CD4-positive, alpha-beta T cell treated with Interferon alpha-2 for 1 hour (primary cell): Measurements from ENCODE around the gene PLA2G2F.

Source experiments
- DNase-seq, 2 donors: peaks; one replicate each; pipeline ENCODE4 v3.0.0-alpha.2; 2020 to 2022

The PLA2G2F gene

GRCh38 chr1:20143734-20144565 lies 4.8 kb downstream of the PLA2G2F start:
- no peak for DNase-seq

DNA sequence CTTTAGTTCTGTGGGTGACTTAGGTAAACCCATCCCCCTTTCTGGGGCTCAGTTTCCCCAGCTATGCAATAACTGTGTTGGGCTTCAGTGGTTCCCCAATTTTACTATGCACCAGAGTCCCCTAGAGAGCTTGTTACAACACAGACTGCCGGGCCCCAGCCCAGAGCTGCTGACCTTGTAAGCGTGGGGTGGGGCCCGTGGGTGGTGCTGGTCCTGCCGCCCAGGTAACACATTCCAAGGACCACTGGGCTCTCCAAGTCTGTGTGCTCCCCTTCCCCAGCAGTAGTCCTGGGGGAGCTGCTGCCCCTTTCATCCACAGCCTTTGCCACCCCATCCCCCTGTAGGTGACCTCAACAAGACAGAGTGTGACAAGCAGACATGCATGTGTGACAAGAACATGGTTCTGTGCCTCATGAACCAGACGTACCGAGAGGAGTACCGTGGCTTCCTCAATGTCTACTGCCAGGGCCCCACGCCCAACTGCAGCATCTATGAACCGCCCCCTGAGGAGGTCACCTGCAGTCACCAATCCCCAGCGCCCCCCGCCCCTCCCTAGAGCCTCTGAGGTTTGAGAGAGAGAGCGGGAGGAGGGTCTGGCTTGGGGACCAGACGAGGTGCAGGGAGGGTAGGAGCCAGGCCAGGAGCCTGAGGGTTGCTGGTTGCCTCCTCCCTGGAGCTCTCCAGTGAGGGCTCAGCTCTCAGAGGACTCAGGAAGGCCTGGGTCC lies 8.9 kb downstream of the PLA2G2F start:
- DNase-seq, result no peak

- DNase-seq, result no peak
Observed at GRCh38 chr1:20148571-20149500, 9.7 kb downstream of the PLA2G2F start.

DNA sequence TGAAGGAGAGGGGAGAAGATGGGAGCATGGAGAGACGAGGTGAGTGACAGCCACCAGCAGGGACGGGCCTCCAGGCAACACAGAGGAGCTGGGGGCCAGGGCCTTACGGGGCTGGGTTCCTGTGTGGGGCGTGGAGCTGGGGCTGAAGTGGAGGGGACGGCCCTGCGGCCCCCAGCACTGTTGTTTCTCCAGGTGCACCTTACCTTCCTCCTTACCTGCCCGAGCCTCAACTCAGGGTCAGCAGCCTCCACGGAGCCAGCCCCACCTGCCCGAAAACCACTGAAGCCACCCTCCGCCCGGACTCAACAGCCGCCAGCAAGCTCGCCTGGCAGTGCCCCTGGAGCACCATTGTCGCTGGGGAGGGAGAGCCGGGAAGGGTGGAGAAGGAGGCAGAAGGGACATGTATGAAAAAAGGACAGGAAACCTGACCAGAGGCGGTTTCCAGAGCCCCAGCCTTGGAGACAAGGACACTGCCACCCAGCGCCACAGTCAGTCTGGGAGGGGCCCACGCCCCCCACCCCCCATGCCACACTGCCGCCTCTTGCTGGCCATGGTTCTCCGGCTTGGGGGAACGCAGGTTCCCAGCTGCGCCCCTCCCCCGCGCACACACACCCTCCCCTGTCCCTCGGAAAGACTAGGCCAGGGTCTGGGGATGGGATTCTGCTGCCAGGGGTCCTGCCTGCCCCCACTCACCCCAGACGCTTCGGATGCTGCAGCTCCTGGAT lies 10.6 kb downstream of the PLA2G2F start:
- no peak for DNase-seq

DNA sequence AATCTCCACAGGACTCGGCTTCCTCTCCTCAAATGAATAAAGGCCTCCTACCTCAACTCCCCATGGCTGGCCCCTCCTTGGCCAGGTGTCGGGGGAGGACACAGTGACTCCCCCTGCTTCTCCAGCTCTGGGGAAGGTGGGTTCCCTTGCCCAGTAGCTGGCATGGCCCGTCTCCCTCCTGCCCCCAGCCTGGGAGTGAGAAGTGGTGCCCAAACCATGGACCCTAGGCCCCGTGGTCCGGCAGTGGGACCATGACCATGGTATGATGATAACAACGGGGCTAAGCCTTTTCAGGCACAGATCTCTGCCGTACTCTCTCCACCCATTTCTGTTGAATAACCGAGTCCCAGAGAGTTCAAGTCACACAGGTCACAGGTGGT lies 11.2 kb downstream of the PLA2G2F start:
- DNase-seq, result no peak

GRCh38 chr1:20150969-20151368 lies 11.8 kb downstream of the PLA2G2F start:
- no peak for DNase-seq

DNA sequence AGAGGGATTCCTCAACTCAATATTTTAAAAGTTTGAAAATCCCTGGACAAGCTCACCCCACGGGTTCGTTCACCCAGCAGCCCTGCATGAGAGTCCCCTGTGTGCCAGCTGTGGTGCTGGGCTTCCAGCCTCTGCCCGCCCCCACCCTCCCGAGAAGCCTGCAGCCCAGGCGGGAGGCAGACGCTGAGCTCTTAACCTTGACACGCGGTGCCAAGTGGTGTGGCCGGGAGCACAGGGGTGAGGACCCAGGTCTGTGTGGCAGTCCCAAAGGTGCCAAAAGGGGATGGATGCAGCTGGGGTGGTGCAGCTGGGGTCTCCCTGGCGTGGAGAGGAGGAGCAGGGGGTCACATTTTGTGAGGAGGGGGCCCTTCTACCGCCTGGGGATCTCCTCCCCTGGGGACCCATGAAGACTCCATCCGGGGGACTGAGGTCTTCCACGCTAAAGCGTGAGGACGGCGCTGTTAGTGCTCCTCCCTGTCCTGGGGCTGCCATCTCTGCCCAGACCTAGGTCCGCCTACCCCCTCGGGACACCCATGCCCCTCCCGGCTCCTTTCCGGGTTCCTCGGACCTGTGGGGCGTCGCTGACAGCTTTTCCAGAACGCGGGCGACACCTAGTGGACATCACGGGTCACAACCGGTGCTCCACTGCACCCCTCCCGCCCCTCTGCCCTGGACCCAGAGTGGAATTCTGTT lies 12.9 kb downstream of the PLA2G2F start:
- DNase-seq, result peak; percentile 78 to 80

DNA sequence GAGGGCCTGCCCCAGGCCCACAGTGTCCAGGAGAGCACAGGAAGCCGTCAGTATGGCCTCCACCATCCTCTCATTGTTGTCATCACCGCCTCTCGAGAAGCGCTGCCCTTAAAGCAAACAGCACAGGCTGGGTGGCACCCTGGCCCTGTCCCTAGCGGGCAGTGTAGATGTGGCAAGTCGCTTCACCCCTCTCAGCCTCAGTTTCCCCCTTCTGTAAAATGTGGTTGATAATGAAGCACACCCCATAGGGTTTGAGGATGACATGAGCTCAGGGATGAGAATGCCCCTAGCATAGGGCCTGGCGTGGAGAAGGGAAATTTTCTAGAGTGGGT lies 13.4 kb downstream of the PLA2G2F start:
- no peak for DNase-seq

GRCh38 chr1:20153000-20153418 lies 13.9 kb downstream of the PLA2G2F start:
- peak in 1 of 2 donors; percentile 19 for DNase-seq

GRCh38 chr1:20154301-20154831 lies 15.2 kb downstream of the PLA2G2F start:
- DNase-seq, result no peak

DNA sequence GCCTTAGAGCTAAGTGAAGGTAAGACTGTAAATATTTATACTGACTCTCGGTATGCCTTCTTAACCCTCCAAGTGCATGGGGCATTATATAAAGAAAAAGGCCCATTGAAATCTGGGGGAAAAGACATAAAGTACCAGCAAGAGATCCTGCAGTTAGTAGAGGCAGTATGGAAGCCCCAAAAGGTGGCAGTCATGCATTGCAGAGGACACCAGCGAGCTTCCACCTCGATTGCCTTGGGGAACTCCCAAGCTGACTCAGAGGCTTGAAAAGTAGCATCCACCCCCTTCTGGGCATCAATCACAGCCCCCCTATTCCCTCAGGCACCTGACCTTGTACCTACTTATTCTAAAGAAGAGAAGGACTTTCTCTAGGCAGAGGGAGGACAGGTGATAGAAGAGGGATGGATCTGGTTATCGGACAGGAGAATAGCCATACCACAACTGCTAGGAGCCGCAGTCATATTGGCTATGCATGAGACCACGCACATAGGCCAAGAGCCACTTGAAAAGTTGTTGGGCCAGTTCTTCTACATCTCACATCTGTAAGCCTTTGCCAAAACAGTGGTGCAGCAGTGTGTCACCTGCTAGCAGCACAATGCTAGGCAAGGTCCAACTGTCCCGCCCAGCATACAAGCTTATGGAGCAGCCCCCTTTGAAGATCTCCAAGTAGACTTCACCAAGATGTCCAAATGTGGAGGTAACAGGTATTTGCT lies 19.4 kb downstream of the PLA2G2F start:
- no peak for DNase-seq

DNA sequence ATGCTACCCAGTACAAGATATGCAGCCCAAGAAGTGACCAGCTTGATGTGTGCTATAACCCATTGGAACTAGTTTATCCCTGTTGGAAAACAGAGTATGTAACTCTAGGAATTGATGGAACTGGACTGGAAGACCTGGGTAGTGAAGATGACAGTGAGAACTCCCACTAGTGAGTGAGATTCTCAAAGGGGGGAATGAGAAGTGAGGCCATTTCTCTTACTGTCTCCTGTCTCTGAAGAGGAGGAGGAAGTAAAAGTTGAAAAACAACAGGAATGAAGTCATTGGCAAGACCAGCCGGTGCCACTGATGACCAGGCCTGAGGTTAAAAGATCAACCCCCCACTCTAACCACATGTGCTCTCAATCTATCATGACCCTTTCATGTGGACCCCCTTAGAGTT lies 20.9 kb downstream of the PLA2G2F start:
- no peak for DNase-seq

- DNase-seq, result no peak
Observed at GRCh38 chr1:20164694-20165202, 25.6 kb downstream of the PLA2G2F start.

DNA sequence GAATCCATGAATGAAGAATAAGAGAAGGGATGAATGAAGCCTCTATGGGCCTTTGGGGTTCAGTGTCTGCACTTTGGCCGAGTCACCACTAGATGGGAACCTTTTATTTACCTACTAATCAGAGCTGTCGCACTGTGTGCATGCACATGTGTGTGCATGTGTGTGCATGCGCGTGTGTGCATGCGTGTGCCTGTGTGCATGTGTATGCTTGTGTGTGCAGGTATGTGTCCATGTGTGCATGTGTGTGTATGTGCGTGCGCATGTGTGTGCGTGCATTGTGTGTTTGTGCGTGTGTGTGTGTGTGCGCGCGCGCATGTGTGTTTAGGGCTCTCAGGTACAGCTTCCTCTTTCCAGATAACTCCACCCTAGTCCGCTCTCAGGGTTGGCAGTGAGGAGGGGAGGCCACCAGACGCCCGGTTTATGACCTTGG lies 26.4 kb downstream of the PLA2G2F start:
- no peak for DNase-seq

- DNase-seq, result no peak
Observed at GRCh38 chr1:20166051-20166450, 26.9 kb downstream of the PLA2G2F start.

GRCh38 chr1:20167126-20167525 lies 28.0 kb downstream of the PLA2G2F start:
- no peak for DNase-seq

GRCh38 chr1:20168564-20169491 lies 29.7 kb downstream of the PLA2G2F start:
- no peak for DNase-seq

DNA sequence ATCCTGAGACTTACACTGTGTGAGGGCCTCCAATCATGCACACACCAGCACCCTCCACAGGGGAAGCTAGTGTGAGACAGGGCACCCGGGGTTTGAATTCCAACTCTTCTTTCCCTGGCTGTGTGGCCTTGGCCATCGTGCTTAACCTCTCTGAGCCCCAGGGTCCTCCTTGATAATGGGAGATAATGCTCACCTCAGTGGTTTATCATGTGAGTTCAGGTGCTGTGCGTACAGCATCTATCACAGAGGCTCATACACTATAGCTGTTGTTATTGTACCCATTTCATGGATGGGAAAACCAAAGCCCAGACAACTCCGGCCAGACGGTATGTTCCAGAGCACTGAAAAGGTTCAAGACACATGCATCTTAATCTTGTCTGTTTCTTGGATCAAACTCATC lies 30.8 kb downstream of the PLA2G2F start:
- DNase-seq, result no peak

GRCh38 chr1:20172033-20172590 lies 33.0 kb downstream of the PLA2G2F start:
- no peak for DNase-seq
